GM12875 (cell line): ENCODE results near the gene HOMER3.
"Not testable (repeated sequence)": the region's sequence is repeated elsewhere in the genome, so short reads cannot be mapped to it uniquely, and the experiment has no call there.

Source experiments
- H3K4me3 ChIP-seq: one replicate; pipeline ENCODE4 v1.5.1; 2011; ENCODE audit warnings: low read depth, low read length, control low read depth
- TF ChIP-seq, protein P1 (sequence below): IDR thresholded peaks from 2 replicates; pipeline ENCODE4 v1.5.1; 2011; ENCODE audit warnings: low read depth, mild to moderate bottlenecking, control low read depth, inconsistent platforms, low read length, moderate library complexity, borderline replicate concordance; ENCODE audit not compliant: insufficient read depth

The HOMER3 gene

DNA sequence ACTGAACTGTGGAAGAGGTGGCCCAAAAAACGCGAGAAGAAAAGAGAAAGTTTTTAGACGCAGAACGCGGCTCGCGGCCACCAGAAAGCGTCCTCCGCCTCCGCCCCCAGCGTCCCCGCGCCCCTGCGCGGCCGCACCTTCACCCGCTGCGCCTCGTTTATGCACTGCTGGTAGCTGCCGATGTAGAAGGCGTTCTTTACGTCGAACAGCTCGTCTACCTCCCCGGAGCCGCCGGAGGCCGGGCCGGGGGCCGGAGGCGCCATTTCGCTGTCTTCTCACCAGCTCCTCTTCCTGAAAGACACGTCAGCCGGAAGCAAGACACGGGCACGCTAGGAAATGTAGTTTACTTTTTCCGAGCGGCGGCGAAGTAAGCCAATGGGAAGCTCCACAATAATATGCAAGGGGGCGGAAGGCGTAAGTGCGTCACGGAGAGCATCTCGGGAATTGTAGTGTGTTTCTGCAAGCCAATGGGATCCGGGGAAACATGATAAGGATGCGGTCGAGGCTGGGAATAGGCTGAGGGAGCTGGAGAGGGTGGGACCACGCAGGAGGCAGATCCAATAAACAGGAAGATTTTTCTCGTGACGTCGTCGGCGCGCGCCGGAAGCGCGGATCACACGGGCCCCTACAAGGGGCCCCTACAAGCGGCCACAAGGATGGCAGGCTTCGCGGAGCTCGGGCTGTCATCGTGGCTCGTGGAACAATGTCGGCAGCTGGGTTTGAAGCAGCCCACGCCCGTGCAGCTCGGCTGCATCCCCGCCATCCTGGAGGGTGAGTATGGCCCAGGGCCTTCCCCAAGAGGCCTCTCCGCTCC lies 21.7 kb downstream of the HOMER3 start, which contains the start of the genes COPE and DDX49:
Gene COPE (minus strand): TSS at position 302 of the 814 bp plus-strand sequence. CDS start 39 bp downstream, at position 263.
Gene DDX49 (plus strand): TSS at position 630 of the 814 bp plus-strand sequence. CDS start 27 bp downstream, at position 657.
- H3K4me3 ChIP-seq: peak within 1 kb of the TSS; percentile 95
- TF ChIP-seq, protein P1, sequence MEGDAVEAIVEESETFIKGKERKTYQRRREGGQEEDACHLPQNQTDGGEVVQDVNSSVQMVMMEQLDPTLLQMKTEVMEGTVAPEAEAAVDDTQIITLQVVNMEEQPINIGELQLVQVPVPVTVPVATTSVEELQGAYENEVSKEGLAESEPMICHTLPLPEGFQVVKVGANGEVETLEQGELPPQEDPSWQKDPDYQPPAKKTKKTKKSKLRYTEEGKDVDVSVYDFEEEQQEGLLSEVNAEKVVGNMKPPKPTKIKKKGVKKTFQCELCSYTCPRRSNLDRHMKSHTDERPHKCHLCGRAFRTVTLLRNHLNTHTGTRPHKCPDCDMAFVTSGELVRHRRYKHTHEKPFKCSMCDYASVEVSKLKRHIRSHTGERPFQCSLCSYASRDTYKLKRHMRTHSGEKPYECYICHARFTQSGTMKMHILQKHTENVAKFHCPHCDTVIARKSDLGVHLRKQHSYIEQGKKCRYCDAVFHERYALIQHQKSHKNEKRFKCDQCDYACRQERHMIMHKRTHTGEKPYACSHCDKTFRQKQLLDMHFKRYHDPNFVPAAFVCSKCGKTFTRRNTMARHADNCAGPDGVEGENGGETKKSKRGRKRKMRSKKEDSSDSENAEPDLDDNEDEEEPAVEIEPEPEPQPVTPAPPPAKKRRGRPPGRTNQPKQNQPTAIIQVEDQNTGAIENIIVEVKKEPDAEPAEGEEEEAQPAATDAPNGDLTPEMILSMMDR: no peak

DNA sequence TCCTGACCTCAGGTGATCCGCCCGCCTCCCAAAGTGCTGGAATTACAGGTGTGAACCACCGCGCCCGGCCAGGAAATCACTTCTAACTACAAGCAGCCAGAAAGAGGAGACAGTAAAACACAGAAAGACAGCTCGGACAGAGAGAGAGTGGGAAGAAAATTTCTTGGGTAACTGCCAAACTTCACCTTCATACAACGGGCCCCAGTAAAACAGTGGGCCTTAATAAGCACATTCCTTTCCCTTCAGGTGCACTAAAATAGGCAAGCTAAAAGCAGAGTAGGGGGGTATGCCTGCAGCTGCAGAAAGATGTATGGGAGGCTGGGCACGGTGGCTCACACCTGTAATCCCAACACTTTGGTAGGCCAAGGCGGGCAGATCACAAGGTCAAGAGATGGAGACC lies 23.4 kb downstream of the HOMER3 start:
- not testable (repeated sequence) for H3K4me3 ChIP-seq

DNA sequence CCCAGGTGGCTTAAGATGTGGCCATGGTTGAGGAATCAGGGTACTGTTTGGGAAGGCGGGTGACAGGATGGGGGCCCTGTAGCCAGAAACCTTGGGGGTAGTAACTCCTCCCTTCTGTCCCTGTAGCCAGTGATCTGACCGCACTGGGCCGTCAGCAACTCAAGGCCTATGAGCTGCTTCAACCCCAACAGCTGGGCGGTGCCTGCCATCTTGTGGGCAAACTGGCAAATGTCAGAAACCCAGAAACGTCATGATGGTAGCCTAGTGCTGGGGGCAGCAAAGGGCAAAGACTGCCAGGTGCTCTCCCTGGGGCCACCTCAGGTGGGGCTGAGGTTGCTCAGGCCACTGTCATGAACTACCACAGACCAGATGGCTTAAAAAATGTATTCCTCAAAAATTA lies 25.4 kb downstream of the HOMER3 start:
- H3K4me3 ChIP-seq: no peak overlapping the region

DNA sequence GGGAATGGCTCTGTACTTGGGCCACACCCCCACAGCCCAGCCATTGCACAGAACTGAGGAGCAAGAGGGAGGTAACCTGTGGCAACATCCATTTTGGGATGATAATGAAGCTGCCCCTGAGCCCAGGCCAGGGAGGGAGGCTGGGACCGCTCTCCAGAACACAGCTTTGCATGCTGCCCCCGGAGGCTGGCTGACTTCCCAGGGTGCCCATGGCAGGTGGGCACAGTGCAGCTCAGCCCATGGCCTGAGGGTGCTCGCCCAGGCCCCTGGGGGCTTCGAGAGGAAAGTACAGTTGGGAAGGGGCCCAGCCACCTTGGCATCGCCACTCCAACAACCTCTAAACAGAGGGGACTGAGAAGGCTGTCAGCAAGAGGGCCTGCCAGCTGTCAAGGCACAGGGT lies 27.6 kb downstream of the HOMER3 start:
- TF ChIP-seq, protein P1: no peak
- H3K4me3 ChIP-seq: no peak overlapping the region

More for the DNA sequence above, 25.4 kb downstream of the HOMER3 start:
- TF ChIP-seq, protein P1: 0 out of 2 replicates have a peak, but pooled peaks have one; percentile 22

DNA sequence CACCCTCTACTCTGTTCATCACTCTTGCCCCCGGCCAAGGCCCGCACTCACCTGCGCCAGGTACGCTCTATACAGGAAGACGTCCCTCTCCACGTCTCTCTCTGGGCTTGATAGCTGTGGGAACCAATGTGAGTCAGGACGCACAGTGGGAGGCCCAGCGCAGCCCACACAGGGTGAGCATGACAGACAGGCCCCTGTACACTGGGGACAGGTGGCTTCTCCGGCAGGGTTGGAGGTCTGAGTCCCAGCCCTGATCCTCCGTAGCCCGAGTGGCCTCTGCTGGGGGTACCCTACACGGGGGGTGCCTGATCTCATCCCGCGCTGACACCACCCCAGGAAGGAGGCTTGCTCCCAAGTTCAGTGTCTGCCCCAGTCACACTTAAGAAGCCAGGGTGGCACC lies 28.1 kb downstream of the HOMER3 start:
- no peak overlapping the region for H3K4me3 ChIP-seq
- TF ChIP-seq, protein P1: no peak

DNA sequence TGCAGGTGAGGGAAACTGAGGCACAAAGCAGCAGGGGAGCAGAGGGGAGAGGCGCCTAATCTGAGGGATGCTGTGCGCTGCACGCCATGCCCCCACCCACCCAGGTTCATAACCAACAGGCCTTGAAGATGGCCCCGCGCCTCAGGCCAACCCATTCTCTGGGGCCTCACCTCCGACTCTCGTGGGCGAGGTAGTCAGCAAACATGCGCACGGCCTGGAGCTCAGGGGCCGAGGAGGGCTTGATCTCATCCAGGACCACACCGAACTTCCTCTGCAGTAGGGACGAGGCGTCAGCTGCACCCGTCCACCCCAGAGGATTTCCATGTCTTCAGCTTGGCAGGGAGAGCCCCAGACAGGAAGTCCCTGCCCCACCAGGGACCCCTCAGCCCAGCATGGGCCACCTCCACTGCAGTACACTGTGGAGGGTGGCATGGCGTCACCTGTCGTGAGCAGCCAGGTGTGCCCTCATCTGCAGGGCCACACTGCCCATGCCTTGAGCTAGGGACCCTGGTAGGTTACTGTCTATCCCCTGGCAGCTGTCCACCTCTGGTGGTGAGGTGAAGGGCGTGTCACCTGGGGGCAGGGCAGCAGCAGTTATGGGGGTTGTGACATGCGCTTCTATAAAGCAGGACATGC lies 30.1 kb downstream of the HOMER3 start:
- H3K4me3 ChIP-seq: no peak overlapping the region
- TF ChIP-seq, protein P1: no peak

DNA sequence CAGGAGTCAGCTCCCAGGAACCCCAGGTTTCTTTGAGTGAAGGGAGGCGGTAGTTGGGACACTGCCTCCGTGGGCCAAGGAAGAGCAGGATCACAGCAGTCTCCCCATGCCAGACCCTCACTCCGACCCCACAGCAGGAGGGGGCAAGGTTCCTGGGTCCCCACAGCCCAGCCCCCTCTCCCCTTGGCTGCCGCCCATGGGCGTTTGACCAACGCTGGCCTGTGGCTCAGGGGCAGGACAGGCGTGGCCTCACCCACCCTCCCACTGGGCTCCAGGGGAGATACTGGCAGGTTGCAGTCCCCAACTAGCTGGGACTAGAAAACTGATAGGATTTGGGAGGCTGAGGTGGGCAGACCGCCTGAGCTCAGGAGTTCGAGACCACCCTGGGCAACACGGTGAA lies 31.0 kb downstream of the HOMER3 start:
- no peak overlapping the region for H3K4me3 ChIP-seq
- TF ChIP-seq, protein P1: no peak
